Omental fat pad (tissue), 4 donors: ENCODE results near the gene CTNNAL1. TPM values are rescaled to one million over a fixed set of nuclear protein-coding genes. Genes with fewer than 3 reads are reported as not detected.
"Not testable (repeated sequence)": the region's sequence is repeated elsewhere in the genome, so short reads cannot be mapped to it uniquely, and the experiment has no call there.

ENCODE experiments used
- ATAC-seq: fragments of 150-250 bp; one replicate; pipeline ENCODE4 v1.9.1; 2016; ENCODE audit warnings: mild to moderate bottlenecking, moderate library complexity; ENCODE audit not compliant: low FRiP score
- DNase-seq: peaks from one replicate; pipeline ENCODE4 v3.0.0-alpha.2; 2019; ENCODE audit warnings: low spot score
- total RNA-seq, 4 donors: library from RNA; depleted of rRNA; stranded (reverse); fragments of >200 nt; gene quantifications; one replicate each; pipeline ENCODE4 v1.1.0, GENCODE V29; 2016
- TF ChIP-seq, protein P1 (sequence below), 3 donors: fragments of 450-650 bp; IDR thresholded peaks; one replicate each; pipeline ENCODE4 v1.5.1; 2016 to 2017; ENCODE audit warnings: antibody characterized with exemption in 3 of 3, mild to moderate bottlenecking in 3 of 3, moderate library complexity in 2 of 3

The CTNNAL1 gene
- total RNA-seq, 4 donors from 2014 or later = 34.5 to 57.3 (median 46.5) TPM

DNA sequence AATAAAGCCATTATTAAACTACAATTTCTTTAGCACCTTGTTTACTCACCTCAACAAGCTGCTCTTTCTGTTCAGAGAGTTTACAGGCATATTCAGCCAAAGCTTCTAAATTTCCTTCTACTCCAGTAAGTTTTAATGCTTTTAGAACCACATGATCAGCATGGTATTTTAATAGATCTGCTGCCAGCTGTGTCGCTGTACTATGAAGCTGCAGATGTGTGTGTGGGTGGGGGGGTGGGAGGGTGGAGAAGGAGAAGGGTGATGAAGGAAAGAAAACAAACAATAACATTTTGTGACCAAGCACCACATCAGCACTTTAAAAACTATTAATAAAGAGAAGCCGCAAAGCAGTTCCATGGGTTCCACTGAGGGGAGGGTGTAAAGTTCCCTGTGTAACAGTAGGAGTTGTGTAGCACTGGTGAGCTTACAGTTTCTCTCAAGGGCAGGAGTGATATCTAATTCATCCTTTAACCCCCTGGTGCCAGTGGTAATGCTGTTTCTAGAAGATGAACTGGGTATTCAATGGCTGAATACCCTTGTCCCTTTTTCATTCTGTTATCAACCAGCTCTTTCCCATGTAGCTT is 40.6 kb downstream of the CTNNAL1 start:
- no peak for ATAC-seq
- DNase-seq = no peak
- TF ChIP-seq, protein P1, sequence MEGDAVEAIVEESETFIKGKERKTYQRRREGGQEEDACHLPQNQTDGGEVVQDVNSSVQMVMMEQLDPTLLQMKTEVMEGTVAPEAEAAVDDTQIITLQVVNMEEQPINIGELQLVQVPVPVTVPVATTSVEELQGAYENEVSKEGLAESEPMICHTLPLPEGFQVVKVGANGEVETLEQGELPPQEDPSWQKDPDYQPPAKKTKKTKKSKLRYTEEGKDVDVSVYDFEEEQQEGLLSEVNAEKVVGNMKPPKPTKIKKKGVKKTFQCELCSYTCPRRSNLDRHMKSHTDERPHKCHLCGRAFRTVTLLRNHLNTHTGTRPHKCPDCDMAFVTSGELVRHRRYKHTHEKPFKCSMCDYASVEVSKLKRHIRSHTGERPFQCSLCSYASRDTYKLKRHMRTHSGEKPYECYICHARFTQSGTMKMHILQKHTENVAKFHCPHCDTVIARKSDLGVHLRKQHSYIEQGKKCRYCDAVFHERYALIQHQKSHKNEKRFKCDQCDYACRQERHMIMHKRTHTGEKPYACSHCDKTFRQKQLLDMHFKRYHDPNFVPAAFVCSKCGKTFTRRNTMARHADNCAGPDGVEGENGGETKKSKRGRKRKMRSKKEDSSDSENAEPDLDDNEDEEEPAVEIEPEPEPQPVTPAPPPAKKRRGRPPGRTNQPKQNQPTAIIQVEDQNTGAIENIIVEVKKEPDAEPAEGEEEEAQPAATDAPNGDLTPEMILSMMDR (IDR thresholded peaks at IDR 0.05) = no peak

DNA sequence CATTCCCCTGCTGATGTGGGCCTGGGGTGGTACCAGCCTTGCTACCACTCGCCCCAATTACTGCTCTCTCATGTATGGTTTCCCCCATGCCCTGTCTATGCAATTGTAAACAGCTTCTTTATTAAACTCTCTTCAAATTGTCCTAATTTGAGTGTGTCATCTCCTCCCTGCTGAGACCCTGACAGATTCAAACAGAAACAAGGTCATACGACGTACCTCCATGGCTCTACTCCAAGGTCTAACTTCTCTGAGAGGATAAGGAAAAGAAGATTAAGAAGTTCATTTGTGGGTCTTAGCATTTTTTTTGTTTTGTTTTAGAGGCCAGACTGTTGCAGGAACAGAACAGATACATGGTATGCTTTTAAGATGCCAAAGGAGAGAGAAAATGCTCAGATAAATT is 41.1 kb downstream of the CTNNAL1 start:
- TF ChIP-seq, protein P1 (IDR thresholded peaks at IDR 0.05) = no peak
- DNase-seq (no peak), ATAC-seq (no peak)

DNA sequence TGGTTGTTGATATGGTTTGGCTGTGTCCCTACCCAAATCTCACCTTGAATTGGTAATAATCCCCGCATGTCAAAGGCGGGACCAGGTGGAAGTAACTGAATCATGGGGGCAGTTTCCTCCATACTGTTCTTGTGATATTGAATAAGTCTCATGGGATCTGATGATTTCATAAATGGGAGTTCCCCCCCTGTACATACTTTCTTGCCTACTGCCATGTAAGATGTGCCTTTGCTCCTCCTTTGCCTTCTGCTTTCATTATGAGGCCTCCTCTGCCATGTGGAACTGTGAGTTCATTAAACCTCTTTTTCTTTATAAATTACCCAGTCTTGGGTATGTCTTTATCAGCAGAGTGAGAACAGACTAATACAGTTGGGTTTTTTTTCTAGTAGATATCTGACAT is 41.9 kb downstream of the CTNNAL1 start:
- not testable (repeated sequence) for DNase-seq, ATAC-seq

DNA sequence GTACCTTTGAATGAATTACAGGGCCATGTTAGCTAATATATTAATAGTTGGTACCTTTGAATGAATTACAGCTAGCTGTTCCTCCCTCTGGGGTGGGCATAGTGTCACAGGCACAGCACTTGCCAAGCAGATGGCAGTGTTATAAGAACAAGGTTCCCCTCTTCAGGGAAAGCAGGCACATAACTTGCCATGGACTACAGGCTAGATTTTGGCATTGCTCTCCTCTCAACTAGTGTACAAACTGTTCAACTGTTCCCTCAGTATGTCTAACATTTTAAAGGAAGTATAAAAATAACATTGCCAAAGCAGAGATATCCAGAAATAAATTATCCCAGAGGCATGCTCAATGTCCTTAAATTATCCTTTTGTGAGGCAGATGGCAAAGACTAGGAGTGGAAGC is 45.4 kb downstream of the CTNNAL1 start:
- no peak for DNase-seq
- TF ChIP-seq, protein P1 (IDR thresholded peaks at IDR 0.05) = no peak
- ATAC-seq = no peak

DNA sequence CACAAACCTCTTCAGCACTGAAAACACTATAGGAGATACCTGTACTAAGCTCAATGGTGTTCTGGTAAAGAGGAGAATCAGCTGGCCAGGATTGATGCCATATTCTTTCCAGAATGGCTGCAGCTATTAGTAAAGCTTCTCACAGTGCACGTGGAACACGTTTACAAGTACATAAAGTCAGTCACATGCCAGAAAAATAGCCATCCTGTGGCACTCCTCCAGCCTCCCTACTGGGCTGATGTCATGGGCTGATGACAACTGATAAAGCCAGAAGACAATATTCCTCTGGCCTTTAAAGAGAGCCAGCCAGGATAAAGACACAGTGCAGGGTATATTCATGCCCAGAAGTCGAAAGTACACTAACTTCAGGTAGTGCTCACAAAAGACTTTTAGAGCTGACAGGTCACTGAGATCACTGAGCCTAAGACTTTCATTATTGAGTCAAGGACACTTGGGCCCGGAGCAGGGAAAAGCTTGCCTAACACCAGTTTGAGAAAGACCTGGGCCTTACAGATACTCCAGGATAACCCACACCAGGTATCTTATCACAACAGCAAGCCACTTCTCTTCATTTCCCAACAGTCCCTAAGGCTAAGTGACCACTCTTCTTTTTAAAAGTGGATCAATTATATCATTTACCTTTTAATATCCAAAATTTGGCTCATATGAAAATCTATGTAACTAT is 49.7 kb downstream of the CTNNAL1 start:
- TF ChIP-seq, protein P1 (IDR thresholded peaks at IDR 0.05) = no peak
- no peak for DNase-seq

DNA sequence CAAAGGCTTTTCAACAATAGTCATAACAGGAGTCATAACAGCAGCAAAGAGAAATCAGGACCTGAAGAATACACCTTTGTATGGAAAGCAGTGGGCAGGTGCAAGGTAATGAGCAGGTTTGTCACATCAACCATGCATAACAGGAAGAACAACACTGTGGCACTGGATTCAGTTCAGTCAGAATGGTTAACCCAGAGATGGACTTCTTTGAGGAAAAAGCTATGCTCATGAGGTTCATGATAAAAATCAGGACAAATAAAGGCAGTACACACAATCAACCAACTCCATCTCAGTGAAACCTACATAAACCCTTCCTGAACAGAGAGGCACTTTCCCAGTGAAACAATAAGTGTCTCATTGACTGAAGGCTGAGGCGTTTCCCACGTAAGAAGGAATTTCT is 52.1 kb downstream of the CTNNAL1 start:
- TF ChIP-seq, protein P1 (IDR thresholded peaks at IDR 0.05) = no peak
- no peak for ATAC-seq
- no peak for DNase-seq

More for the DNA sequence above, 49.7 kb downstream of the CTNNAL1 start:
- ATAC-seq = no peak

DNA sequence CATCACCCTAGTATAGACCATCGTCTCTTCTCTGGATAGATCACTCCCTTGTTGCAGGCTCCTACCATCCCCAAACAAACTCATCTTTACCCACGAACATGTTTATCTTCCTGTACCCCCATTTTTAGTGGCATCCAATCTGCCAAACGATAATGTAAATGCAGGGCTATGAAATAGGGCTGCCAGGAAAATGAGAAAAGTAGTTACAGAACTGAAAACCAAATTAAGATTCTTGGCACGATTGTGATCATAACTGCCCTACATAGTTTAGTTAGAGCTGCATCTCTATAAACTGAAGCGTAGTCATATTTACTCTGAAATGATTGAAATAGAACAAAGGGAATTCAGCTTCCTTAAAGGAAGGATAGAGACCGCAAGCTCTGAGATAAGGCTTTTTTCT is 53.0 kb downstream of the CTNNAL1 start:
- DNase-seq = no peak
- TF ChIP-seq, protein P1 (IDR thresholded peaks at IDR 0.05) = no peak
- no peak for ATAC-seq
